Neuronal stem cell (in vitro differentiated cells): ENCODE data around the gene RNF180.

Experiments used
- DNase-seq: peaks from one replicate; pipeline ENCODE4 v3.0.0-alpha.2; 2013; ENCODE audit warnings: low spot score
- H2AFZ ChIP-seq: one replicate; pipeline ENCODE4 v1.6.1; 2013; ENCODE audit warnings: mild to moderate bottlenecking, low read length, inconsistent platforms
- H2AK5ac ChIP-seq: 2 replicates; pipeline ENCODE4 v1.6.1; 2013; ENCODE audit warnings: low read depth, mild to moderate bottlenecking, inconsistent platforms, low read length, moderate library complexity, mixed read lengths
- H2BK120ac ChIP-seq: 2 replicates; pipeline ENCODE4 v1.6.1; 2013; ENCODE audit warnings: low read depth, mild to moderate bottlenecking, inconsistent platforms, low read length, moderate library complexity, mixed read lengths
- H2BK12ac ChIP-seq: one replicate; pipeline ENCODE4 v1.6.1; 2013; ENCODE audit warnings: low read length, inconsistent platforms
- H2BK15ac ChIP-seq: 2 replicates; pipeline ENCODE4 v1.6.1; 2013; ENCODE audit warnings: mild to moderate bottlenecking, low read length, inconsistent platforms, mixed read lengths
- H2BK5ac ChIP-seq: one replicate; pipeline ENCODE4 v1.6.1; 2013; ENCODE audit warnings: inconsistent platforms, mild to moderate bottlenecking, low read length, moderate library complexity
- H3K14ac ChIP-seq: one replicate; pipeline ENCODE4 v1.6.1; 2013; ENCODE audit warnings: low read length, inconsistent platforms
- H3K18ac ChIP-seq: 2 replicates; pipeline ENCODE4 v1.6.1; 2013; ENCODE audit warnings: low read length, inconsistent platforms
- H3K23ac ChIP-seq: 2 replicates; pipeline ENCODE4 v1.6.1; 2013; ENCODE audit warnings: low read depth, mild to moderate bottlenecking, mixed read lengths, low read length, inconsistent platforms; ENCODE audit not compliant: poor library complexity
- H3K27ac ChIP-seq: replicated peaks from 3 replicates; pipeline ENCODE4 v1.5.1; 2013; ENCODE audit warnings: low read length, inconsistent platforms
- H3K27me3 ChIP-seq, 3 experiments: 2 replicates each; pipeline ENCODE4 v1.6.1; 2013; ENCODE audit warnings: low read length in 3 of 3, mild to moderate bottlenecking in 2 of 3, inconsistent platforms in 1 of 3, low read depth in 1 of 3, mixed read lengths in 1 of 3, moderate library complexity in 1 of 3; ENCODE audit not compliant: control insufficient read depth in 3 of 3, insufficient read depth in 3 of 3
- H3K36me3 ChIP-seq, 2 donors: replicated peaks in 1 of 2; 2 replicates each; pipeline ENCODE4 v1.6.1; 2013; ENCODE audit warnings: low read length in 2 of 2; ENCODE audit not compliant: control insufficient read depth in 2 of 2, insufficient read depth in 2 of 2
- H3K4ac ChIP-seq: 2 replicates; pipeline ENCODE4 v1.6.1; 2013; ENCODE audit warnings: inconsistent platforms, mild to moderate bottlenecking, low read length, moderate library complexity
- H3K4me1 ChIP-seq, 2 donors: 1 replicate in 1 of 2; 2 replicates in 1 of 2; pipeline ENCODE4 v1.6.1; 2013; ENCODE audit warnings: low read length in 2 of 2, low read depth in 1 of 2; ENCODE audit not compliant: control insufficient read depth in 2 of 2, insufficient read depth in 1 of 2
- H3K4me2 ChIP-seq: one replicate; pipeline ENCODE4 v1.6.1; 2013; ENCODE audit warnings: mild to moderate bottlenecking, low read length, inconsistent platforms; ENCODE audit not compliant: insufficient read depth, poor library complexity, severe bottlenecking
- H3K4me3 ChIP-seq, 2 donors: 2 replicates each; pipeline ENCODE4 v1.5.1; 2013; ENCODE audit warnings: low read length in 2 of 2, mild to moderate bottlenecking in 2 of 2, inconsistent platforms in 1 of 2, moderate library complexity in 1 of 2
- H3K79me1 ChIP-seq: one replicate; pipeline ENCODE4 v1.6.1; 2013; ENCODE audit warnings: low read depth, mild to moderate bottlenecking, inconsistent platforms, low read length, moderate library complexity
- H3K9ac ChIP-seq: one replicate; pipeline ENCODE4 v1.6.1; 2013; ENCODE audit warnings: mild to moderate bottlenecking, low read depth, low read length, inconsistent platforms; ENCODE audit not compliant: poor library complexity
- H3K9me3 ChIP-seq, 2 donors: replicated peaks in 1 of 2; 2 replicates each; pipeline versions ENCODE3 to v1.6.1; 2013; ENCODE audit warnings: low read length in 2 of 2, mild to moderate bottlenecking in 2 of 2, inconsistent platforms in 1 of 2, low read depth in 1 of 2, mixed read lengths in 1 of 2, moderate library complexity in 1 of 2; ENCODE audit not compliant: control insufficient read depth in 2 of 2, insufficient read depth in 1 of 2
- H4K8ac ChIP-seq: one replicate; pipeline ENCODE4 v1.6.1; 2013; ENCODE audit warnings: low read depth, mild to moderate bottlenecking, inconsistent platforms, low read length, moderate library complexity
- H4K91ac ChIP-seq: one replicate; pipeline ENCODE4 v1.6.1; 2013; ENCODE audit warnings: low read length, low read depth, mild to moderate bottlenecking, inconsistent platforms; ENCODE audit not compliant: poor library complexity
- WGBS, 2 donors: extraction: QIAGEN DNeasy Blood & Tissue Kit; methylation state at CpG; one replicate each; pipeline ENCODE4 v1.1.7; 2013; ENCODE audit warnings: missing lambda C conversion rate in 2 of 2, mixed read lengths in 1 of 2; ENCODE audit not compliant: insufficient read length in 2 of 2, insufficient replicate concordance in 1 of 2; ENCODE audit errors: extremely low coverage in 2 of 2; 5-methylcytosine and 5-hydroxymethylcytosine counted together

RNF180 gene

DNA sequence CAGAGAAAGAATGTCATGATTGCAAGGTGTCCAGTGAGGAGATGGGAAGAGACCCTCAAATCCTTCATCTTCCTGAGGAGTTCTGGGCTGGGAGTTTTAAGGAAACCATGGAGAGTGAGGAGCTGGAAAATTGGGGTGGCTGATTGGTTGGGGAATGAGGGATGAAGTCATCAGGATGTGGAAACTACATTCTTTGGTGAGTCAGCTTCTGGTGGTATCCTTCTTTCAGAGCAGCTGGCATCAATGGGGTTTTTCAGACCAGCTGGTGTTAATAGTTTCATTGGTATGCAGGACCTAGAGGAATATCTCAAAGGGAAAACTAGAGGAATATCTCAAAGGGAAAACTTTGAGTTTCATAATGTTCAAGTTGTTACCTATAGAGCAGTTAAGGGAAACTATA lies 45.2 kb downstream of the RNF180 start:
- no peak for DNase-seq
- H2AFZ ChIP-seq = no peak overlapping the region
- no peak overlapping the region for H3K27ac ChIP-seq
- H2BK120ac ChIP-seq = no peak overlapping the region
- no peak overlapping the region for H3K4me3 ChIP-seq
- H2BK15ac ChIP-seq = no peak overlapping the region
- H3K23ac ChIP-seq = no peak overlapping the region
- H3K4me1 ChIP-seq = peaks cover 0 to 14% of the 10 kb centered on the region in 2 donors
- H4K8ac ChIP-seq = no peak overlapping the region
- no peaks in the 10 kb centered on the region for H3K36me3 ChIP-seq
- H3K9ac ChIP-seq = no peak overlapping the region
- H2BK5ac ChIP-seq = no peak overlapping the region
- H3K14ac ChIP-seq = no peak overlapping the region
- H2AK5ac ChIP-seq = no peak overlapping the region
- H2BK12ac ChIP-seq = no peak overlapping the region
- H3K27me3 ChIP-seq = no peaks in the 10 kb centered on the region
- H3K18ac ChIP-seq = no peak overlapping the region
- H3K79me1 ChIP-seq = peaks cover 2% of the 10 kb centered on the region
- no peaks in the 10 kb centered on the region for H3K9me3 ChIP-seq
- no peak overlapping the region for H3K4ac ChIP-seq
- H4K91ac ChIP-seq = no peak overlapping the region
- H3K4me2 ChIP-seq = no peak overlapping the region

GRCh38 chr5:64213011-64213410 lies 47.4 kb downstream of the RNF180 start:
- Histone ChIP-seq H3K14ac (no peak overlapping the region), H3K4ac (no peak overlapping the region), H3K9ac (no peak overlapping the region), H2AFZ (peak overlapping the region; percentile 81), H2BK12ac (no peak overlapping the region), H3K27ac (no peak overlapping the region), H4K8ac (no peak overlapping the region), H3K36me3 (no peaks in the 10 kb centered on the region), H3K27me3 (no peaks in the 10 kb centered on the region), H4K91ac (no peak overlapping the region), H3K23ac (no peak overlapping the region), H2AK5ac (no peak overlapping the region), H3K9me3 (no peaks in the 10 kb centered on the region), H2BK120ac (no peak overlapping the region), H2BK5ac (no peak overlapping the region), H2BK15ac (no peak overlapping the region), H3K79me1 (peaks cover 2% of the 10 kb centered on the region), H3K4me2 (no peak overlapping the region), H3K4me1 (peaks cover 0 to 14% of the 10 kb centered on the region in 2 donors), H3K4me3 (no peak overlapping the region), H3K18ac (no peak overlapping the region)
- no peak for DNase-seq
- WGBS, 2 donors = no CpG with 5 or more reads among the region's 2 CpGs

DNA sequence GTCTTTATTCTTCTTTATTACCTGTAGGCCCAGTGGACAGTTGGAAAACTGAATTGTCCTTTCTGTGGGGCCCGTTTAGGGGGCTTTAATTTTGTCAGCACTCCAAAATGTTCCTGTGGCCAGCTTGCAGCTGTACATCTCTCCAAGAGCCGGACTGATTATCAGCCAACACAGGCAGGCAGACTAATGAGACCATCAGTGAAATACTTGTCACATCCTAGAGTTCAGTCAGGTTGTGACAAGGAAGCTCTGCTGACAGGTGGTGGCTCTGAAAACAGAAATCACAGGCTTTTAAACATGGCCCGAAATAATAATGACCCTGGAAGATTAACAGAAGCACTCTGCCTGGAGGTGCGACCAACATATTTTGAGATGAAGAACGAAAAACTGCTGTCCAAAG lies 47.9 kb downstream of the RNF180 start:
- H3K27me3 ChIP-seq = no peaks in the 10 kb centered on the region
- no peak overlapping the region for H2BK12ac ChIP-seq
- no peak overlapping the region for H2AK5ac ChIP-seq
- no peak overlapping the region for H3K14ac ChIP-seq
- H4K91ac ChIP-seq = no peak overlapping the region
- H3K4me1 ChIP-seq = peaks cover 0 to 14% of the 10 kb centered on the region in 2 donors
- no peaks in the 10 kb centered on the region for H3K9me3 ChIP-seq
- H3K18ac ChIP-seq = no peak overlapping the region
- no peak overlapping the region for H3K23ac ChIP-seq
- no peak overlapping the region for H3K4ac ChIP-seq
- no peak overlapping the region for H2BK5ac ChIP-seq
- no peak overlapping the region for H3K27ac ChIP-seq
- H2BK120ac ChIP-seq = no peak overlapping the region
- no peak for DNase-seq
- H3K4me3 ChIP-seq = no peak overlapping the region
- no peak overlapping the region for H3K4me2 ChIP-seq
- peaks cover 2% of the 10 kb centered on the region for H3K79me1 ChIP-seq
- H2AFZ ChIP-seq = peak overlapping the region; percentile 81
- no peaks in the 10 kb centered on the region for H3K36me3 ChIP-seq
- H2BK15ac ChIP-seq = no peak overlapping the region
- no peak overlapping the region for H4K8ac ChIP-seq
- H3K9ac ChIP-seq = no peak overlapping the region
- WGBS, 2 donors = no CpG with 5 or more reads among the region's 5 CpGs

DNA sequence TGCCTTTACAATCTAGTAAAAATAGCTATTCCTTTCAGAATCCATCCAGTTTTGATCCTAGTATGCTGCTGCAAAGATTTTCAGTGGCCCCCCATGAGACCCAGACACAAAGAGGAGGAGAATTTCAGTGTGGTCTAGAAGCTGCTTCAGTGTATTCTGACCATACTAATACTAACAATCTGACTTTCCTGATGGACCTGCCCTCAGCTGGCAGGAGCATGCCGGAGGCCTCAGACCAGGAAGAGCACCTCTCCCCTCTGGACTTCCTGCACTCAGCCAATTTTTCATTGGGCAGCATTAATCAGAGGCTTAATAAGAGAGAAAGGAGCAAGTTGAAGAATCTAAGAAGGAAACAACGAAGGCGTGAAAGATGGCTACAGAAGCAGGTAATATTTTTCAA lies 48.5 kb downstream of the RNF180 start:
- H3K4me1 ChIP-seq = peaks cover 0 to 14% of the 10 kb centered on the region in 2 donors
- H2BK5ac ChIP-seq = no peak overlapping the region
- H3K18ac ChIP-seq = no peak overlapping the region
- H2BK120ac ChIP-seq = no peak overlapping the region
- H3K9ac ChIP-seq = no peak overlapping the region
- no CpG with 5 or more reads among the region's 3 CpGs for WGBS, 2 donors
- no peaks in the 10 kb centered on the region for H3K27me3 ChIP-seq
- no peak overlapping the region for H2AK5ac ChIP-seq
- no peak overlapping the region for H3K4me2 ChIP-seq
- H3K14ac ChIP-seq = no peak overlapping the region
- no peak overlapping the region for H4K8ac ChIP-seq
- no peaks in the 10 kb centered on the region for H3K36me3 ChIP-seq
- no peak overlapping the region for H3K4ac ChIP-seq
- no peaks in the 10 kb centered on the region for H3K9me3 ChIP-seq
- H3K4me3 ChIP-seq = no peak overlapping the region
- H3K23ac ChIP-seq = no peak overlapping the region
- peak overlapping the region; percentile 81 for H2AFZ ChIP-seq
- H2BK15ac ChIP-seq = no peak overlapping the region
- no peak overlapping the region for H3K27ac ChIP-seq
- H2BK12ac ChIP-seq = no peak overlapping the region
- H3K79me1 ChIP-seq = peaks cover 2% of the 10 kb centered on the region
- no peak overlapping the region for H4K91ac ChIP-seq
- no peak for DNase-seq
